NCI-H345 treated with DMSO at 0.1 percent for 48 hours (cell line): ENCODE measurements around the gene CBX8.

Experiments used
- DNase-seq: peaks from one replicate; lab custom pipeline; 2025; ENCODE audit not compliant: unreplicated experiment; lab: John Stamatoyannopoulos, UW

Gene CBX8

DNA sequence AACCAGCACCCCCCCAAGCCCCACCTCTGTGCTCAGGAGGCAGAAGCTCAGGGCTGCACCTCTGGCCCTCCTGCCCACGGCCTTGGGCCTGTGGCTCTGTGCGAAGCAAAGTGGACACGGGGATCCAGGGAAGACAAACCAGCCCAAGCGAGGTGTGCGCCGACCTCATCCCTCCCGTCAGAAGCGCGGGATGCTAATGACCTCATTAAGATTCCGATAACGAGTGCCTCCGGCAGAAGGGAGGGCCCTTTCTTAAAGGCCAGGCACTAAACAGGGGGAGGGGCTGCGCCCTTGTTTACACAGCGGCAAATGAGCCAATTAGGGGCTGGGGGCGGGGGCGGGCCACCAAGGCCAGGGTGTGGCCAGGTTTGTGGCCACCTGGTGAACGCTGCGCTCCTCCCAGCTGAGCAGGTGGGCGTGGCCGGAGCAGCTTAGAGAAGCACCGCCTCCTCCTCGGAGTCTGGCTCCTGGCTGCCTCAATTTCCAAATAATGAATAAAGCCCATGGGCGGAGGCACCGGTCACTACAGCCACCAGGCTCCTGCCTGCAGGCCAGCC is 39.2 kb upstream of the CBX8 start:
- no peak for DNase-seq

DNA sequence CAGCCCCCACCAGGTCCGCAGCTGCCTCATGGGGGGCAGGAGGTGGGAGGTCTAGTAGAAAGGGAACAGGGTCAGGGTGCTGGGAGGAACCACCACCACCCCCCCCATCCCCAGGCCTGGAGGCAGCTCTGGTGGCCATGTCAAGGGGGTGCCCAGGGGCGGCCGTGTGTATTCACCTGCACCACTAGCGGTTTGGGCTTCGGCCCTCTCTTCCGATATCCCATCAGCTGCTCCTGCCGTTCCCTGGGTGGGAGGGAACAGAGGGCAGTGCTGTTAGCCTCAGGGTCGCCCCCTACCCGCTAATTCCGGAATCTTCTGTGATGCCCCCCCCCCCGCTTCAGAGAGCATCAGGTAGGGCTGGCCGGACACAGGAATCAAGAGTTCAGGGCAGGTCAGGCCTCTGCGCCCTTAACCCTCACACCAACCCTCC is 38.6 kb upstream of the CBX8 start:
- DNase-seq: no peak

GRCh38 chr17:79834565-79835469 is 37.9 kb upstream of the CBX8 start:
- no peak for DNase-seq

DNA sequence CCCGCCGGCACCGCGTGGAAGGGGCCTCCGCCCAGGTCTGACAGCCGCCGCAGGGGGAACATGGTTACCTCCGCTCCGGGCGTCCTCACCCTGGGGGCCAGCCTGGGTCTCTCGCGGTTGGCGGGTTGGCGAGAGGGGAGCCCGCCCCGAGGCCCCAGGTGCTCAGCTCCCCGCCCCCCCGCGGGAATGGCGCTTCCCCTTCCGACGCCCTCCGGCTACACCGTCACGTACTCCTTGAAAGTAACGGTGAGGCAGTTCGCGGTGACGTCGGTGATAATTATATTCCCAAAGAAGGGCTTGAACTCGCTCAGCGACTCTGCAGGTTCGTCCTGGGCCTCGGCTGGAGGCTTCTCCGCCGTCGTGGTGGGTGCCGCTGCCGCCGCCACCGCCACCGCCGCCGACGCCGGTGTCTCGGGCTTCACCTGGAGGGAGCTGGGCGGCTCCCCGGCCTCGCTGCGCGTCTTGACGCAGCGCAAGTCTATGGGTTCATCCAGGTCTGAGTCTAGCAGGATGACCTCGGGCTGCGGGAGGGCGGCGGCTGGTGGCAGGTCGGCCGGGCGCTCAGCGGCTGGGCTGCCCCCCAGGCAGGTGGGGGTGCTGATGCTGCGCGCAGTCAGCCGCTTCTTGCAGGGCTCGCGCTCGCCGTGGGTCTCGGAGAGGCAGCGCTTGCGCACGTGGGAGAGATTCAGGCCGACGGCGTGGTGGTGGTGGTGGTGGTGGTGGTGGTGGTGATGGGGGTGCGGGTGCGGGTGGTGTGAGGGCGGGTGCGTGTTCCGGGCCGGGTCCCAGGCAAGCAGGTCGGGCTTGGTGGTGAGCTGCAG is 37.1 kb upstream of the CBX8 start:
- no peak for DNase-seq

GRCh38 chr17:79833110-79833450 is 36.2 kb upstream of the CBX8 start:
- no peak for DNase-seq

- no peak for DNase-seq
Measured at GRCh38 chr17:79832218-79833109, 35.6 kb upstream of the CBX8 start.

DNA sequence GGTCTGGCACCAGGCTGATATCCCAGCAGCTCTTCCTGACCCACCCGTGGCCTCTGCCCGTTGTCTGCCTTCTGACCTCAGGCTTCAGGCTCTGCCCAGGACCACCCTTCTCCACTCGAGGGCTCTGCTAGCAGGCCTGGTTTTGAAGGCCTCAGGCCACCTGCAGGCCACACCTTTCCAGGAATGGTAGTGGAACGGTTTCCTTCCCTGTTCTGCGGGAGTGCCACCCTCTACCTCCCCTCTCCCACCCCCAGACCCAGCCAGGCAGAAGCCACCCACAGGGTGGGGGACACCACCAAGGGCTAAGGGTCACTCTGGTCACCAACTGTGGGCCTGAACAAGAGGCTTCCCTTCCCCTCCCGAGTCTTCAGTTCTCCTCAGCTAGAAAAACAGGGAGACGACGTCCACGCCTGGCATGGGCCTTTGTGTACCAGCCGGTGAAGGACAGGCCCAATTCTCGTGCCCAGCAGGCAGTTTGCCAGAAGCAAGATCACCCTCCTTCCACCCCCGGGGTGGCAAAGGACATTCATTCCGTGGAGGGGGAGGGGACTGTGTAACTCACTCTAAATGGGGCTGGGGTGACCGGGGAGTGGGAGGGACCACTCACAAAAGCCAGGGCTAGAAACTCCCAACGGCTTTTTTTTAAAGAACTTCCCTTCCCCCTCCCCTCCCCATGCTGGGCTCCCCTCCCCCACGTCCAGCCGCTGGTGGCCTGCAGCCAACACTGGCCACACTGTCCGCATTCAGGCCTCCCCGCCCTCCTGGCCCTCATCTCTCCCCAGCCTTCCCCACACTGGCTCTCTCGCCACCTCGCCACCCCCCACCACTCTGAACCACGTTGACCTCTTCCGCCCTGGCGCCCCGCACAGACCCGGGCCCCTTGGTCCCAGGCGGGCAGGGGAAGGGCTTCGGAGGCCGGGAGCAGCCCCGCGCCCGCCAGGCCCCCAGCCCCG is 34.7 kb upstream of the CBX8 start:
- DNase-seq: no peak

DNA sequence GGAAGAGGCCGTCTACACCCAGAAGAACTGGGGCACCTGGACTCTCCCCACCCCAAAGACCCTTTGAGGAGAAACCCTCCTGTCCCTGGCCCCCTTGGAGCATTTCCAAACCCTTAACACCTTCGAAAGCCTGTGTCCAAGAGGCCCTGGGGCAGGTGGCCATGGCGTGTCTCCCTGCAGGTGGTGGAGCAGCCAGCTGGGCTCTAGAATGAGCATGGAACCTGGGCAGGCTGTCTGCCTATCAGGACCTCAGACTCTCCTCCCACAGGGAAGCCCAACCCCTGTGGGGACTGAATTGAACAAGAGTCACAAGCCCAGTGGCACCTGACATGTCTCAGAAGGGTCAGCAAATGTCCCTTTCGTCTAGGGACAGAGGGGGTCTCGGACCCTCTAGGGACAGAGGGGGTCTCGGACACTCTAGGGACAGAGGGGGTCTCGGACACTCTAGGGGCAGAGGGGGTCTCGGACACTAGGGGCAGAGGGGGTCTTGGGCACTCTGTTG is 33.9 kb upstream of the CBX8 start:
- DNase-seq: no peak

- DNase-seq: no peak
Measured at GRCh38 chr17:79830303-79830702, 33.4 kb upstream of the CBX8 start.

- no peak for DNase-seq
Measured at GRCh38 chr17:79829457-79829856, 32.6 kb upstream of the CBX8 start.

DNA sequence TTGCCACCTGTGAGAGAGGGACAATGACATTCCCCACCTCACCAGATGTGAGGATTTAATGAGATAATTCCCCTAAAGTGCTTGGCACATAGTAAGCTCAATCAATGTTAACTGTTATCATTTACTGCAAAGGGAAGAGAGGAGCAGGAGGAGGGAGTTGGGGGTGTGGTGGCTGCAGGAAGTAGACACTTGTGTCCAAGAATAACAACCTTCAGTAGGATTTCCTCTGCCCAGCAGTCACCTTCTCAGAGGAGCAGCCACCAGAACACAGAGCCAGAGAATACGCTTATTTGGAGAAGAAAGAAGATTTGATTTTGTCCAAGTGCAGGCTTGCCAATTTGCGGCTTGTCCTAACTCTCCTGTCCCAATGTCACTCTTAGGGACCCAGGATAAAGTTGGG is 32.1 kb upstream of the CBX8 start:
- no peak for DNase-seq

GRCh38 chr17:79826841-79827578 is 30.1 kb upstream of the CBX8 start:
- no peak for DNase-seq

DNA sequence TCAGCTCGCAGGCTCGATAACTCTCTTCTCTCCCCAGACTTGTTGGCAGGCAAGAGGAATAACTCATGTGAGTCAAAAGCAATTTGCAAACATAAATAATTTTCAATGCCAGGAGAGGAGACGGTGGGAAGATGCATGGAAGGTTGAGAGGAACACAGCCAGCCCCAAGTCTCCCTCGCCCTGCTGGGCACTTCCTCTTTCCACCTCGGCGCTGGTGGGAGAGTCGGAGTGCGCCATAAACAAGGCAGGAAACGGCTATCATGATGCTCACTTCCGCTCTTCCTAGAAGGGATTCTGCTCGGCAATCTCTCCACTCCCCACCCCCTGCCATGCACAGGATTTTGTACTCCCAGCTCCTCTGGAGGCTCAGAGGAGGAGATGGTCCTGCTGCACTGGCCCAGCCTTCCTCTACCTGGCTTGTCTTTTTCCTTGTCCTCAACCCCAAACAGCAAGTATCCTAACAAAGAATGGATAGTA is 29.4 kb upstream of the CBX8 start:
- no peak for DNase-seq

- DNase-seq: no peak
Measured at GRCh38 chr17:79825580-79825921, 28.7 kb upstream of the CBX8 start.

GRCh38 chr17:79824893-79825579 is 28.2 kb upstream of the CBX8 start:
- DNase-seq: no peak

DNA sequence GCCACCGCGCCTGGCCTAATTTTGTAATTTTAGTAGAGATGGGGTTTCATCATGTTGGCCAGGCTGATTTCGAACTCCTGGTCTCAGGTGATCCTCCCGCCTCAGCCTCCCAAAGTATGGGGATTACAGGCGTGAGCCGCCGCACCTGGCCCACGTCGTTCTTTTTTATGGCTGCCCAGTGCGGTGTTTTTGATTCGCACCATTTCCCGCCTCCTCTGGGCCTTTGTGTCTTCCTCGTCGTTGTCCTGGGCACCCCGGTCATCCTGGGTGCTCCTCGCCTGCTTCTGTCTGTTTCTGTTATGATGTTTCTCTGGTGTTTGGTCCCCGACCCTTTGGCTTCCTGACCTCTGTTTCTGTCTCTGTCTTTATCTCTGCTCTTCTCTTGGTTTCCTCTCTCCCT is 27.4 kb upstream of the CBX8 start:
- no peak for DNase-seq

DNA sequence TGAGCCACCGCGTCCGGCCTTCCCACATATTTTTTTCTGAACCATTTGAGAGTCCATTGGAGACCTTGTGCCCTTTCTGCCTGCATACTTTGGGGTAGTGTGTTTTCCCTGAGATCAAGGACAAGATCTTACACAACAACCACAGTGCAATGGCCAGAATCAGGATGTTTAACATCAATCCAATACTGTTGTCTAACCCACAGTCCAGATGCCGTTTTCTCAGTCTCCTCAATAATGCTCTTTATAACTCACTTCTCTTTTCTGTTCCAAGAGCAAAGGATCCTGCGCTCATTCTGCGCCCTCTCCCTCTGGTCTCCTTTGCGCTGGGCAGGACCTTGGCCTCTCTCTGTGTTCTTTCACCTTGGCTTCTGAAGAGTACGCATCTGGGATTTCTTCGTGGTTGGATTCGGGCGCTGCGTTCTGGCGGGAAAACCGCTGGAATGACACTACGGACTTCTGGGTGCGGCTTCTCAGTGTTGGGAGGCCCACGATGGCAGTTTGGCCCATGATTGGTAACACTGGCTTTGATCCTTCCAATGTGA is 25.8 kb upstream of the CBX8 start:
- DNase-seq: no peak
